Stromal cell of bone marrow (primary cell): ENCODE data around the gene CDYL.
"Not testable (repeated sequence)": the region's sequence is repeated elsewhere in the genome, so short reads cannot be mapped to it uniquely, and the experiment has no call there.

Source experiments
- DNase-seq: peaks from one replicate; pipeline ENCODE4 v3.0.0-alpha.2; 2012; ENCODE audit warnings: low read depth

CDYL gene

DNA sequence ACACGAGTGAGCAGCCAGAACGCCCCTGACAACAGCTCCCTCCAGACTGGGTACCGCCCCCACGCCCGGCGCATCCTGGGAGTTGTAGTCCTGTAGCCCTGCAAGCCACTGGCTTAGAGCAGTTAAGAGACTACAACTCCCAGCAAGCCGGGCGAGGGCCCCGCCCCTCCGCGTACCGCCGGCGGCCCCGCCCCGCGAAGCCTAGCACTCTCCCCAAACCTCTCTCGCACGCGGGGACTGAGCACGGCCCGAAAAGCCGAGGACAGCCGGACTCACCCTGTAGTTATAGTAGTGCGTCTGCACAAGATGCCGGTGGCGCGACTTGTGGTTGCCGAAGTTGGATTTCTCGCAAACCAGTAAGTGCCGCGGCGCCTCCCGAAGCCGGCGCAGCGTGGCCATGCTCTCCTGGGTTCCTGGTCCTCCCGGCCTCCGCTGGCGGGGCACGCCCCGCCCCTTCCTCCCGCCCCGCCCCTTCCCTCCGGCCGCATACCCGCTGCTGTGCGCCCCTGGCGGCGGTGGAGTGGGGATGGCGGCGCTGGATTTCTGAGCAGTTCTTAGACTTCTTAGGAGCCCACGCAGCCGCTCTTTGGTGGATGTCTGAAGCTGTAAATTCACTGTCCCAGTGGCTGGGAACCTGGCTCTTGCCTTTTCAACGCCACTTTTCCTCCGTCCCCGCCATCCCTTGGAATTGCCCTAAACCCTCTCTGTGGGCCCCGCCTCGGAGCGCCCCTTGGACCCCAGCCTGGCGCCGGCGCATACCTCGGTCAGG, 227.6 kb downstream of the CDYL start, which contains the start of gene RPP40:
Gene RPP40 (minus strand): TSS at position 434 of the 769 bp plus-strand sequence. CDS start 35 bp downstream, at position 399.
- peak; percentile 93 for DNase-seq

DNA sequence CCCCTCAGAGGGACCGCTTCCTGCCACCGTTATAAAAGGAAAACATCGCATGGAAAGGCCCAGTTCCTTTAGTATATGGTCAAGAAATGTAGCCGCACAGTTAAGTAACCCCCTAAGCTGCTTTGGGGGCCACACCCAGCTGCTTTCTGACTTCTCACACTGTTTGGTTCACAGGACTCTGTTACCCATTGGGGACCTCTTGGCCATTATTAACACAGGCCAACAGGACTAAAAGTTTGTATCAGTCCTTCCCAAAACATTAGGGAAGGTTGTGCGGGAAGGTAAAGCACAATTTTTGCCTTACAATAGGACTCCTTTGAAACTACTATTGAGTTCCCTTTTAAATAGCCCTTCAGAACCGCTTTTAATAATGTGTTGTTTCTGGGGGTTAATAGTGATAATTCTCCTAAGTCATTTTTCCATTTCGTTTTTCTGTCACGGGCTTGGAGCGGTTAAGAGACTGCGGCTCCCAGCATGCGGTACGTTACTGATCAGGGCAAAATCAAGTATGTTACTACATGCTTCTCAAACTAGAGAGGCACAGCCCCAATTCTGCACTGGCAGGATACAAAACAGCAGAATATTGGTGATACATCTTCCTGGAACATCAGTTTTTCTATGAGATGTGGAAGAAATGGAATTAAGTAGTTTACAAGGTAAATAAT, 228.3 kb downstream of the CDYL start:
- DNase-seq = peak; percentile 10

- not testable (repeated sequence) for DNase-seq
Observed at GRCh38 chr6:5005038-5005433, 228.8 kb downstream of the CDYL start.
